BJ (cell line): ENCODE results near the gene CACFD1. TPM values are rescaled to one million over a fixed set of nuclear protein-coding genes. Genes with fewer than 3 reads are reported as not detected.
"Not testable (repeated sequence)": the region's sequence is repeated elsewhere in the genome, so short reads cannot be mapped to it uniquely, and the experiment has no call there.

ENCODE experiments used
- CTCF ChIA-PET: fragments of 350-600 bp; formaldehyde crosslinking; extraction: SDS; loops from one replicate; lab custom pipeline; 2021; ENCODE audit warnings: antibody characterized with exemption, inconsistent platforms; lab: Yijun Ruan, JAX
- POLR2A ChIA-PET: fragments of 300-600 bp; sonication (Branson Sonifier 250); formaldehyde crosslinking; extraction: SDS; loops from one replicate; lab custom pipeline; 2021; ENCODE audit warnings: antibody characterized with exemption; lab: Charles Lee
- DNase-seq: peaks from one replicate; pipeline ENCODE4 v3.0.0-alpha.2; 2011; ENCODE audit warnings: low read depth
- H3K27me3 ChIP-seq: 2 replicates; pipeline ENCODE4 v1.6.0; 2011; ENCODE audit warnings: low read length; ENCODE audit not compliant: control insufficient read depth, insufficient read depth
- H3K36me3 ChIP-seq: 2 replicates; pipeline ENCODE4 v1.5.1; 2011; ENCODE audit warnings: low read length; ENCODE audit not compliant: control insufficient read depth, insufficient read depth
- H3K4me3 ChIP-seq: 2 replicates; pipeline ENCODE4 v1.5.1; 2011; ENCODE audit warnings: low read depth, mild to moderate bottlenecking, control low read depth, low read length
- CTCF ChIP-seq: IDR thresholded peaks from 2 replicates; pipeline ENCODE4 v1.5.1; 2011; ENCODE audit warnings: low read depth, mild to moderate bottlenecking, control low read depth, inconsistent platforms, low read length, moderate library complexity; ENCODE audit not compliant: insufficient read depth
- polyA plus RNA-seq: library from polyadenylated mRNA; depleted of rRNA; stranded (reverse); fragments of >200 nt; gene quantifications from 2 replicates; pipeline ENCODE4 v1.2.3, GENCODE V29; 2011

The CACFD1 gene
- polyA plus RNA-seq, 1 experiment = 19.1 TPM

DNA sequence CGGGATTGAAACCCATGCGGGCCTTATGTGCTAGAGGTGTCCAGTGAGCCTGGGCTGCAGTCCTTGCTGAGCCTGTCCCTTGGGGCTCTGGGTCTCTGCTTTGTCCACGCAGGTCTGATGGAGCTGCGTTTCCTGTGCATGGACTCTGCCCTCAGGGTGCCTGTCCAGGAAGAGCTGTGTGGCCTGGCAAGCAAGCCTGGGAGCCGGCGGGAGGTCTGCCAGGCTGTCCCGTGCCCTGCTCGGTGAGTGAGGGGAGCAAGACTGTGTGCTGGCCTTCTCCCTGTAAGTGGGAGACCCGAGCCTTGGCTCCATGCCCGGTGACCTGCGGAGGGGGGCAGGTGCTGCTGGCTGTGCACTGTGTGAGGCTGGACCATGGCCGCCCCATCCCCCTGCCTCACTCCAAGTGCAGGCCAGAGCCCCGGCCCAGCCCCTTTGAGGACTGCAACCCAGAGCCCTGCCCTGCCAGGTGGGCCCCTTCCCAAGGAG is 11.2 kb upstream of the CACFD1 start:
- no peak for DNase-seq
- ChIA-PET POLR2A (no interaction called here), CTCF (no interaction called here)
- H3K36me3 ChIP-seq = no peaks in the 10 kb centered on the region
- peaks cover 5% of the 10 kb centered on the region for H3K27me3 ChIP-seq
- TF ChIP-seq CTCF = no peak
- no peak overlapping the region for H3K4me3 ChIP-seq

DNA sequence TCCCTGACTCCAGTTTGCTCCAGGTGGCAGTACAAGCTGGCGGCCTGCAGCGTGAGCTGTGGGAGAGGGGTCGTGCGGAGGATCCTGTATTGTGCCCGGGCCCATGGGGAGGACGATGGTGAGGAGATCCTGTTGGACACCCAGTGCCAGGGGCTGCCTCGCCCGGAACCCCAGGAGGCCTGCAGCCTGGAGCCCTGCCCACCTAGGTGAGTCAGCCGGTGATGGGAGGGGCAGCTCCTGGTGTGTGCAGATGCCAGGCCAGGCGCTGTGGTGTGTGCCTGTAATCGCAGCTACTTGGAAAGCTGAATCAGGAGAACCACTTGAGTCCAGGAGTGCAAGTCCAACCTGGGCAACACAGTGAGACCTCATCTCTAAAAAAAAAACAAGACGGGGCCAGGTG is 10.0 kb upstream of the CACFD1 start:
- CTCF ChIA-PET = interaction anchor here (1.0 kb wide), 1 partner anchor 11 kb away, joined by 3 read pairs; no protein-coding TSS in a partner anchor

GRCh38 chr9:133451865-133452264 is 7.9 kb upstream of the CACFD1 start:
- POLR2A ChIA-PET, DNase-seq, H3K4me3 ChIP-seq, H3K27me3 ChIP-seq, H3K36me3 ChIP-seq, CTCF ChIA-PET: not testable (repeated sequence)

More for the DNA sequence above, 10.0 kb upstream of the CACFD1 start:
- TF ChIP-seq CTCF = no peak
- POLR2A ChIA-PET = no interaction called here
- Histone ChIP-seq H3K27me3 (peaks cover 3% of the 10 kb centered on the region; the same call in 1 of the 2 replicates), H3K36me3 (no peaks in the 10 kb centered on the region), H3K4me3 (no peak overlapping the region)
- no peak for DNase-seq

- no peak for DNase-seq
- Histone ChIP-seq H3K36me3 (no peaks in the 10 kb centered on the region), H3K4me3 (no peak overlapping the region), H3K27me3 (no peaks in the 10 kb centered on the region)
- CTCF ChIA-PET = no interaction called here
- POLR2A ChIA-PET = no interaction called here
- TF ChIP-seq CTCF = no peak
These were observed 7.2 kb upstream of the CACFD1 start for GRCh38 chr9:133452562-133452961.

GRCh38 chr9:133453651-133454050 is 6.1 kb upstream of the CACFD1 start:
- no peak for TF ChIP-seq CTCF
- Histone ChIP-seq H3K4me3 (no peak overlapping the region), H3K27me3 (no peaks in the 10 kb centered on the region), H3K36me3 (no peaks in the 10 kb centered on the region)
- no peak for DNase-seq
- ChIA-PET POLR2A (no interaction called here), CTCF (no interaction called here)

DNA sequence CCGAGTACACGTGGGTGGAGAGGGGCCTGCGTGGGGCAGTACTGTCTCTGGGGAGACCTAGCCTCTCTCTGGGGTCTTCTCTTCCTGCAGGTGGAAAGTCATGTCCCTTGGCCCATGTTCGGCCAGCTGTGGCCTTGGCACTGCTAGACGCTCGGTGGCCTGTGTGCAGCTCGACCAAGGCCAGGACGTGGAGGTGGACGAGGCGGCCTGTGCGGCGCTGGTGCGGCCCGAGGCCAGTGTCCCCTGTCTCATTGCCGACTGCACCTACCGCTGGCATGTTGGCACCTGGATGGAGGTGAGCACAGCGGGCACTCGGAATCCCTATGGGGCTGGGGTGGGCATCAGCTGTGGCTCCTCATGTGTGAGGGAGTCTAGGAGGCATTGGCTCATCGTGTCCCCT is 5.5 kb upstream of the CACFD1 start:
- H3K4me3 ChIP-seq = no peak overlapping the region
- DNase-seq = no peak
- ChIA-PET POLR2A (no interaction called here), CTCF (interaction anchor here (1.5 kb wide), 1 partner anchor 268 kb away, joined by 3 read pairs; no protein-coding TSS in a partner anchor)
- H3K27me3 ChIP-seq = no peaks in the 10 kb centered on the region
- TF ChIP-seq CTCF = no peak
- H3K36me3 ChIP-seq = no peaks in the 10 kb centered on the region
